ENCODE data around the gene RASGRF2.

The RASGRF2 gene

GRCh38 chr5:81070571-81071255, 110.5 kb downstream of the RASGRF2 start:
- TF ChIP-seq ZBTB7A (IDR thresholded peaks at IDR 0.05; ENCODE audit: low read depth) = no peak
- TF ChIP-seq EP300 (IDR thresholded peaks at IDR 0.05; ENCODE audit: borderline replicate concordance) = no peak
- TF ChIP-seq USF1 (IDR thresholded peaks at IDR 0.05) = no peak
- no peak for TF ChIP-seq FOXM1 (IDR thresholded peaks at IDR 0.05; ENCODE audit: borderline replicate concordance, low read depth)
- TF ChIP-seq NFIC (IDR thresholded peaks at IDR 0.05) = no peak
- no peak for TF ChIP-seq CEBPB (IDR thresholded peaks at IDR 0.05)
- no peak for TF ChIP-seq YY1 (IDR thresholded peaks at IDR 0.05; ENCODE audit: low read depth)
- TF ChIP-seq REST (IDR thresholded peaks at IDR 0.05; ENCODE audit: low read depth) = no peak
- no peak for TF ChIP-seq TCF12 (IDR thresholded peaks at IDR 0.05; ENCODE audit: low read depth)
- no peak for TF ChIP-seq MAX (IDR thresholded peaks at IDR 0.05)
- no peak for TF ChIP-seq CREB1 (IDR thresholded peaks at IDR 0.05; ENCODE audit: low read depth)
- TF ChIP-seq EGR1 (IDR thresholded peaks at IDR 0.05) = no peak
- TF ChIP-seq TEAD4 (IDR thresholded peaks at IDR 0.05) = no peak

- no peak for TF ChIP-seq EGR1 (IDR thresholded peaks at IDR 0.05)
- TF ChIP-seq NFIC (IDR thresholded peaks at IDR 0.05) = no peak
- no peak for TF ChIP-seq EP300 (IDR thresholded peaks at IDR 0.05; ENCODE audit: borderline replicate concordance)
- TF ChIP-seq MAX (IDR thresholded peaks at IDR 0.05) = no peak
- no peak for TF ChIP-seq TCF12 (IDR thresholded peaks at IDR 0.05; ENCODE audit: low read depth)
- TF ChIP-seq CEBPB (IDR thresholded peaks at IDR 0.05) = no peak
- no peak for TF ChIP-seq ZBTB7A (IDR thresholded peaks at IDR 0.05; ENCODE audit: low read depth)
- TF ChIP-seq TEAD4 (IDR thresholded peaks at IDR 0.05) = no peak
- TF ChIP-seq FOXM1 (IDR thresholded peaks at IDR 0.05; ENCODE audit: borderline replicate concordance, low read depth) = no peak
These were observed 114.9 kb downstream of the RASGRF2 start for GRCh38 chr5:81075041-81075440.

GRCh38 chr5:81077105-81077504, 116.9 kb downstream of the RASGRF2 start:
- TF ChIP-seq CEBPB (IDR thresholded peaks at IDR 0.05) (no peak), NFIC (IDR thresholded peaks at IDR 0.05) (no peak), REST (IDR thresholded peaks at IDR 0.05; ENCODE audit: low read depth) (no peak), USF1 (IDR thresholded peaks at IDR 0.05) (no peak), TAF1 (IDR thresholded peaks at IDR 0.05; ENCODE audit: low read depth) (no peak), ZBTB7A (IDR thresholded peaks at IDR 0.05; ENCODE audit: low read depth) (no peak)

- TF ChIP-seq MAX (IDR thresholded peaks at IDR 0.05) = no peak
These were observed 118.8 kb downstream of the RASGRF2 start for GRCh38 chr5:81078930-81079329.

GRCh38 chr5:81080809-81081460, 120.8 kb downstream of the RASGRF2 start:
- TF ChIP-seq NFIC (IDR thresholded peaks at IDR 0.05) = no peak
- no peak for TF ChIP-seq CEBPB (IDR thresholded peaks at IDR 0.05)
- TF ChIP-seq TCF12 (IDR thresholded peaks at IDR 0.05; ENCODE audit: low read depth) = no peak
- no peak for TF ChIP-seq MAX (IDR thresholded peaks at IDR 0.05)
- no peak for TF ChIP-seq EP300 (IDR thresholded peaks at IDR 0.05; ENCODE audit: borderline replicate concordance)
- TF ChIP-seq ZBTB7A (IDR thresholded peaks at IDR 0.05; ENCODE audit: low read depth) = no peak
- TF ChIP-seq TAF1 (IDR thresholded peaks at IDR 0.05; ENCODE audit: low read depth) = no peak
- TF ChIP-seq FOXM1 (IDR thresholded peaks at IDR 0.05; ENCODE audit: borderline replicate concordance, low read depth) = no peak
- no peak for TF ChIP-seq TEAD4 (IDR thresholded peaks at IDR 0.05)
- no peak for TF ChIP-seq EGR1 (IDR thresholded peaks at IDR 0.05)
- TF ChIP-seq CREB1 (IDR thresholded peaks at IDR 0.05; ENCODE audit: low read depth) = no peak
- TF ChIP-seq YY1 (IDR thresholded peaks at IDR 0.05; ENCODE audit: low read depth) = no peak
- TF ChIP-seq RAD21 (IDR thresholded peaks at IDR 0.05; ENCODE audit: low read depth) = no peak
- no peak for TF ChIP-seq USF1 (IDR thresholded peaks at IDR 0.05)
- TF ChIP-seq REST (IDR thresholded peaks at IDR 0.05; ENCODE audit: low read depth) = no peak

Data from Ishikawa (cell line).